Glomerular endothelial cell (primary cell): ENCODE data around the gene CSNK1G1. TPM values are rescaled to one million over a fixed set of nuclear protein-coding genes. Genes with fewer than 3 reads are reported as not detected.

Experiments used
- DNase-seq: peaks from one replicate; pipeline ENCODE4 v3.0.0-alpha.2; 2011; ENCODE audit warnings: low read depth, low spot score; ENCODE audit errors: extremely low read depth
- total RNA-seq: library from RNA; depleted of rRNA; stranded (reverse); fragments of >200 nt; gene quantifications from 2 replicates; pipeline ENCODE4 v1.2.3, GENCODE V29; 2015

CSNK1G1 gene
- total RNA-seq, 1 donor from 2014 or later = 27.2 TPM

- DNase-seq = no peak
Observed at GRCh38 chr15:64205202-64205601, 150.8 kb downstream of the CSNK1G1 start.

- no peak for DNase-seq
Observed at GRCh38 chr15:64197425-64197824, 158.5 kb downstream of the CSNK1G1 start.

GRCh38 chr15:64193971-64194370, 162.0 kb downstream of the CSNK1G1 start:
- DNase-seq = no peak

- no peak for DNase-seq
Observed at GRCh38 chr15:64191971-64192830, 163.8 kb downstream of the CSNK1G1 start.

- no peak for DNase-seq
Observed at GRCh38 chr15:64187396-64188191, 168.4 kb downstream of the CSNK1G1 start.

GRCh38 chr15:64185146-64185911, 170.6 kb downstream of the CSNK1G1 start:
- DNase-seq = no peak

GRCh38 chr15:64182859-64183370, 173.1 kb downstream of the CSNK1G1 start:
- no peak for DNase-seq

- DNase-seq = no peak
Observed at GRCh38 chr15:64180235-64180824, 175.6 kb downstream of the CSNK1G1 start.

- no peak for DNase-seq
Observed at GRCh38 chr15:64166102-64166890, 189.7 kb downstream of the CSNK1G1 start.

- no peak for DNase-seq
Observed at GRCh38 chr15:64164436-64164835, 191.5 kb downstream of the CSNK1G1 start.

GRCh38 chr15:64163659-64164362, 192.2 kb downstream of the CSNK1G1 start:
- DNase-seq = no peak

- no peak for DNase-seq
Observed at GRCh38 chr15:64162869-64163658, 192.9 kb downstream of the CSNK1G1 start, which contains the start of gene PPIB. TSS of gene PPIB (minus strand) at chr15:64163022. CDS start at chr15:64162986, 36 bp downstream.

GRCh38 chr15:64162478-64162868, 193.5 kb downstream of the CSNK1G1 start:
- DNase-seq = no peak

- no peak for DNase-seq
Observed at GRCh38 chr15:64161688-64162477, 194.1 kb downstream of the CSNK1G1 start.

- DNase-seq = no peak
Observed at GRCh38 chr15:64158363-64159134, 197.4 kb downstream of the CSNK1G1 start.

GRCh38 chr15:64157599-64158125, 198.3 kb downstream of the CSNK1G1 start:
- DNase-seq = no peak
